Esophagus (tissue), 2 donors: Measurements from ENCODE around the gene RASL11B. TPM values are rescaled to one million over a fixed set of nuclear protein-coding genes. Genes with fewer than 3 reads are reported as not detected.

Source experiments
- H3K27ac ChIP-seq, 2 donors: one replicate each; pipeline ENCODE4 v1.5.1; 2013; ENCODE audit warnings: low read depth in 2 of 2, mild to moderate bottlenecking in 2 of 2, inconsistent platforms in 1 of 2, low read length in 1 of 2, moderate library complexity in 1 of 2
- H3K27me3 ChIP-seq, 2 donors: one replicate each; pipeline ENCODE4 v1.6.1; 2013; ENCODE audit warnings: low read length in 2 of 2, control low read depth in 1 of 2, mild to moderate bottlenecking in 1 of 2; ENCODE audit not compliant: insufficient read depth in 2 of 2, control insufficient read depth in 1 of 2
- H3K36me3 ChIP-seq, 2 donors: one replicate each; pipeline ENCODE4 v1.6.1; 2013; ENCODE audit warnings: low read length in 1 of 2; ENCODE audit not compliant: control insufficient read depth in 2 of 2, insufficient read depth in 2 of 2
- H3K4me1 ChIP-seq, 2 donors: one replicate each; pipeline ENCODE4 v1.6.1; 2013; ENCODE audit warnings: low read length in 1 of 2; ENCODE audit not compliant: control insufficient read depth in 2 of 2, insufficient read depth in 2 of 2
- H3K4me3 ChIP-seq, 2 donors: one replicate each; pipeline ENCODE4 v1.5.1; 2013; ENCODE audit warnings: low read length in 2 of 2, mild to moderate bottlenecking in 2 of 2, low read depth in 1 of 2, moderate library complexity in 1 of 2
- H3K9me3 ChIP-seq, 2 donors: one replicate each; pipeline ENCODE4 v1.6.1; 2013; ENCODE audit warnings: mild to moderate bottlenecking in 2 of 2, low read depth in 1 of 2, low read length in 1 of 2, moderate library complexity in 1 of 2; ENCODE audit not compliant: control insufficient read depth in 2 of 2, insufficient read depth in 1 of 2
- WGBS, 2 donors: extraction: QIAGEN DNeasy Blood & Tissue Kit; methylation state at CpG; one replicate each; pipeline ENCODE4 v1.1.7; 2013; 5-methylcytosine and 5-hydroxymethylcytosine counted together
- polyA plus RNA-seq, 2 donors: library from polyadenylated mRNA; stranded (reverse); fragments of 200-250 nt; gene quantifications; one replicate each; pipeline ENCODE4 v1.2.3, GENCODE V29; 2013
- donor health status: healthy with polysubstance abuse.
- donor health status: Bipolar disorder and iron deficiency.

RASL11B gene
- polyA plus RNA-seq, 2 donors, result 0.39 TPM

GRCh38 chr4:52869196-52869595 is 7.1 kb downstream of the RASL11B start:
- 63 to 70% methylated on average over 12 of the region's 12 CpGs for WGBS, 2 donors
- Histone ChIP-seq H3K9me3 (no peaks in the 10 kb centered on the region), H3K27me3 (no peaks in the 10 kb centered on the region), H3K4me1 (peaks cover 0 to 3% of the 10 kb centered on the region in 2 donors), H3K36me3 (peaks cover 0 to 4% of the 10 kb centered on the region in 2 donors), H3K27ac (no peak overlapping the region), H3K4me3 (no peak overlapping the region)

GRCh38 chr4:52869656-52870055 is 7.5 kb downstream of the RASL11B start:
- Histone ChIP-seq H3K9me3 (no peaks in the 10 kb centered on the region), H3K27ac (no peak overlapping the region), H3K27me3 (no peaks in the 10 kb centered on the region), H3K4me3 (no peak overlapping the region), H3K4me1 (peaks cover 0 to 3% of the 10 kb centered on the region in 2 donors), H3K36me3 (peaks cover 0 to 4% of the 10 kb centered on the region in 2 donors)
- WGBS, 2 donors, result 81 to 95% methylated on average over 1 of the region's 1 CpG

GRCh38 chr4:52870225-52870624 is 8.1 kb downstream of the RASL11B start:
- Histone ChIP-seq H3K36me3 (peaks cover 0 to 4% of the 10 kb centered on the region in 2 donors), H3K27me3 (no peaks in the 10 kb centered on the region), H3K9me3 (no peaks in the 10 kb centered on the region), H3K27ac (no peak overlapping the region), H3K4me1 (peaks cover 0 to 3% of the 10 kb centered on the region in 2 donors), H3K4me3 (no peak overlapping the region)
- 67 to 79% methylated on average over 4 of the region's 4 CpGs for WGBS, 2 donors

- Histone ChIP-seq H3K27me3 (no peaks in the 10 kb centered on the region), H3K9me3 (no peaks in the 10 kb centered on the region), H3K4me3 (no peak overlapping the region), H3K27ac (no peak overlapping the region), H3K36me3 (peaks cover 0 to 4% of the 10 kb centered on the region in 2 donors), H3K4me1 (peaks cover 0 to 3% of the 10 kb centered on the region in 2 donors)
- WGBS, 2 donors, result 63 to 73% methylated on average over 1 of the region's 1 CpG
Measured at GRCh38 chr4:52873191-52873590, 11.1 kb downstream of the RASL11B start.

- no peak overlapping the region for H3K27ac ChIP-seq
- H3K27me3 ChIP-seq, result no peaks in the 10 kb centered on the region
- peaks cover 0 to 3% of the 10 kb centered on the region in 2 donors for H3K4me1 ChIP-seq
- H3K9me3 ChIP-seq, result no peaks in the 10 kb centered on the region
- 83 to 93% methylated on average over 10 of the region's 10 CpGs for WGBS, 2 donors
- H3K36me3 ChIP-seq, result peaks cover 0 to 4% of the 10 kb centered on the region in 2 donors
- no peak overlapping the region for H3K4me3 ChIP-seq
Measured at GRCh38 chr4:52873861-52874343, 11.8 kb downstream of the RASL11B start.

- Histone ChIP-seq H3K9me3 (no peaks in the 10 kb centered on the region), H3K27ac (no peak overlapping the region), H3K36me3 (peaks cover 0 to 4% of the 10 kb centered on the region in 2 donors), H3K27me3 (no peaks in the 10 kb centered on the region), H3K4me3 (no peak overlapping the region), H3K4me1 (no peaks in the 10 kb centered on the region)
- 95 to 97% methylated on average over 5 of the region's 5 CpGs for WGBS, 2 donors
Measured at GRCh38 chr4:52874948-52875347, 12.8 kb downstream of the RASL11B start.

- Histone ChIP-seq H3K27ac (no peak overlapping the region), H3K27me3 (no peaks in the 10 kb centered on the region), H3K36me3 (peaks cover 0 to 1% of the 10 kb centered on the region in 2 donors), H3K4me1 (no peaks in the 10 kb centered on the region), H3K9me3 (no peaks in the 10 kb centered on the region), H3K4me3 (no peak overlapping the region)
- WGBS, 2 donors, result 84 to 86% methylated on average over 4 of the region's 4 CpGs
Measured at GRCh38 chr4:52876069-52876468, 14.0 kb downstream of the RASL11B start.

GRCh38 chr4:52877036-52877435 is 14.9 kb downstream of the RASL11B start:
- H3K27me3 ChIP-seq, result no peaks in the 10 kb centered on the region
- no peaks in the 10 kb centered on the region for H3K4me1 ChIP-seq
- 59 to 73% methylated on average over 2 of the region's 2 CpGs for WGBS, 2 donors
- no peaks in the 10 kb centered on the region for H3K36me3 ChIP-seq
- H3K4me3 ChIP-seq, result no peak overlapping the region
- H3K9me3 ChIP-seq, result no peaks in the 10 kb centered on the region
- H3K27ac ChIP-seq, result no peak overlapping the region

- WGBS, 2 donors, result 87 to 91% methylated on average over 6 of the region's 6 CpGs
- Histone ChIP-seq H3K36me3 (no peaks in the 10 kb centered on the region), H3K4me1 (no peaks in the 10 kb centered on the region), H3K4me3 (no peak overlapping the region), H3K9me3 (no peaks in the 10 kb centered on the region), H3K27ac (no peak overlapping the region), H3K27me3 (no peaks in the 10 kb centered on the region)
Measured at GRCh38 chr4:52877694-52878093, 15.6 kb downstream of the RASL11B start.

GRCh38 chr4:52879471-52879870 is 17.4 kb downstream of the RASL11B start:
- H3K9me3 ChIP-seq, result no peaks in the 10 kb centered on the region
- no peak overlapping the region for H3K27ac ChIP-seq
- H3K36me3 ChIP-seq, result no peaks in the 10 kb centered on the region
- H3K4me3 ChIP-seq, result no peak overlapping the region
- no peaks in the 10 kb centered on the region for H3K4me1 ChIP-seq
- no peaks in the 10 kb centered on the region for H3K27me3 ChIP-seq
- 86 to 89% methylated on average over 3 of the region's 3 CpGs for WGBS, 2 donors
